RPMI8226 (cell line): ENCODE results near the gene RASGRP4.

ENCODE experiments used
- DNase-seq: peaks from one replicate; pipeline ENCODE4 v3.0.0-alpha.2; 2015

The RASGRP4 gene

DNA sequence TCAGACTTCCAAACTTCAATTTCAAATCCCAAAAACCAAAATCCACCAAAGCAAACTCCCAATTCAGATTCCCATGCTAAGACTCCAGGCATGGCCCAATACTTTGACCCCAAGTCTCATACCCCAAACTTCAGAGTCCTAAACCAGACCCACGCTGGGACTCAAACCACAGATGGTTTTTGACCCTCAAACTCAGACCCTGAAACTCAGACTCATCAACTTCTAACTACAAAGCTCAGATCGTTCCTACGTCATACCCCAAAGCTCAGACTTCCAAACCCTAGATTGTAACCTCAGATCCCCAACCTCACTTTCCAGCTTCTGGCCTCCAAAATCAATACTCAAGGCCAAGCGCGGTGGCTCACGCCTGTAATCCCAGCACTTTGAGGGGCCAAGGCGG lies 19.3 kb upstream of the RASGRP4 start:
- DNase-seq = no peak

DNA sequence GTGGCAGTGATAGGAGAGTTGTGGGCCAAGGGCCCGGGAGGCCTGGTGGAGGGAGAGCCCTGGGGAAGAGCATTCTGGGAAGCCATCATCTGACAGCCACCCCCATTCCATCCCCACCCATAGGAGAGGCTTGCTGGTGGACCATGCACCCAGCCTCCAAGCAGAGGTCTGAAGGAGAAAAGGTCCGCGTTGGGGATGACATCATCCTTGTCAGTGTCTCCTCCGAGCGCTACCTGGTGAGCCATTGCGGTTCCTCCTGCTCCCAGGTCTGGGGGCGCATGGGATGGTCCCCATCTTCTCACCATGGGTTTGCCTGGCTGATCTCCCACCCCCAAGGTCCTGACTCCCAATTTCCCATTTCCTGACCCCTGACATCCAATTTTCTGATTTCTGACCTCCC lies 18.0 kb upstream of the RASGRP4 start:
- no peak for DNase-seq

- no peak for DNase-seq
These were observed 17.5 kb upstream of the RASGRP4 start for GRCh38 chr19:38443458-38443999.

GRCh38 chr19:38442736-38443135 lies 16.7 kb upstream of the RASGRP4 start:
- DNase-seq = no peak

GRCh38 chr19:38441657-38442348 lies 15.8 kb upstream of the RASGRP4 start:
- DNase-seq = peak; percentile 20

DNA sequence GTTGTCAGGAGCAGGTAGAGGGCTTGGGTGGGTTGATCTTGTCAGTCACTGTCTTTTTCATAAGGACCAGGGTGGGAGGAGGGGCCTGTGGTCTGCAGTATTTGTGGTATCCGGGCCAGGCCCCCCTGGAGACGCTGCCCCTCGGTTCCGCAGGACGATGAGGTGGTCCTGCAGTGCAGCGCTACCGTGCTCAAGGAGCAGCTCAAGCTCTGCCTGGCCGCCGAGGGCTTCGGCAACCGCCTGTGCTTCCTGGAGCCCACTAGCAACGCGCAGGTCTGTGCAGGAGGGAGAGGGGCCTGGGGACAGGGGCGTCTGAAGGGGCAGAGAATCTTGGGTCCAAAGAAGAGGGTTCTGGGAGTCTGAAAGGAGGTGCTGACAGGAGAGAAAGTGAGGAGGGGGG lies 14.6 kb upstream of the RASGRP4 start:
- no peak for DNase-seq

GRCh38 chr19:38437917-38438316 lies 11.9 kb upstream of the RASGRP4 start:
- no peak for DNase-seq

DNA sequence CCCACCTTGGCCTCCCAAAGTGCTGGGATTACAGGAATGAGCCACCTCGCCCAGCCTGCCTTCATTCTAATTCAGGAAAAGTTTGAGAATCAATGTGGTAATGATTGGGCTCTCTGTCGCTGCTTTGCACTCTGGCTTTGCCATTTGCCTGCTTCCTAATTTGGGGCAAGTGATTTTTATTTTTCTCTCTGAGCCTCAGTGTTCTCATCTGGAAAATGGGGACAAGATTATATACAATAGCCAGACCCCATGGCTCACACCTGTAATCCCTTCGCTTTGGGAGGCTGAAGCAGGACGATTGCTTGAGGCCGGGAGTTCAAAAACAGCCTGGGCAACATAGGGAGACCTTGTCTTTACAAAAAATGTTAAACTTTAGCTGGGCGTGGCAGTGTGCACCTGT lies 11.3 kb upstream of the RASGRP4 start:
- DNase-seq = no peak

DNA sequence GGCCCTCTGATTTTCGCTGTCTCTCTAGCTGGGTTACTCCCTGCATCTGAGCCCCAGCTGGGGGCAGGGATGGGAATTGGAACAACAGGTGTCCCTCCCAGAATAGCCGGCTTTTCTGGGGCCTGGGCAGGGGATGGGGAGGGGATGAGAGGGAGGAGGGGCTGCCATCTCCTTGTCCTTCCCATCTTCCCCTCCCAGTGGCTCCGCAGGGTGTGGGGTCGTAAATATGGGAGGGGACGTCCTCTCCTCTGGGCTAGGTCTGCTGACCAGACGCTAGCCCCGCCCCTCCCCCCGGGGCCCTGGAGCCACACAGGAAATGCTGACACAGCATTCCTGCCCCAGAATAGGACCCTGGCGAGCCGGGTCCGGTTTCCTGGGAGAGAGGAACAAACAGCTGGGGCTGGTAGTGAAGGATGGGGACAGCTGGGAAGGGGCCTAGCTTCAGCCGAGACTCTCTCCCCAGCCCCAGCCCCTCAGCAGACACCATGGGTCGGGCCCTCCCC lies 8.6 kb upstream of the RASGRP4 start:
- peak; percentile 16 for DNase-seq

DNA sequence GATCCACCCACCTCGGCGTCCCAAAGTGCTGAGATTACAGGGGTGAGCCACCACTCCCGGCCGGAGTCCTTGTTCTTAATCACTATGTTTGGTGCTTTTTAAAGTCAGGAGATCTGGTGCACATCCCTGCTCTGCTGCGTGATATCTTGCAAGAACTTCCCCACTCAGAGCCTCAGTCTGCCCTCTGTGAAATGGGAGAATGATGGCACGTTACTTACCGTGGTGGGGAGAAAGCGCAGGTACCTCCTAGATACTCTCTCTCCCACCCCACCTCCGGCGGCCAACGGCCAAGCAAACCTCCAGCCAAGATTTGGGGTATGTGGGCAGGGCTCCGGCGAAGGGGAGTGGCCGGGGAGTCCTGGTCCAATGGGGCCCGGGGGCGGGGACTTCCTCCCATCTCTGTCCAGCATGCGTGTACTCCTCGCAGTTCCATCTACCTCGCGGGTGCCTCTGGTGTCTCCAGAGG lies 7.3 kb upstream of the RASGRP4 start, which contains the start of gene RYR1:
RYR1 (plus strand) TSS at position 424 of the 466 bp plus-strand sequence. CDS start 139 bp downstream, outside the sequence.
- DNase-seq = peak; percentile 75

- DNase-seq = no peak
These were observed 4.9 kb upstream of the RASGRP4 start for GRCh38 chr19:38430931-38431330.

- DNase-seq = no peak
These were observed 3.8 kb upstream of the RASGRP4 start for GRCh38 chr19:38429811-38430156.

- DNase-seq = no peak
These were observed 3.2 kb upstream of the RASGRP4 start for GRCh38 chr19:38429055-38429810.

DNA sequence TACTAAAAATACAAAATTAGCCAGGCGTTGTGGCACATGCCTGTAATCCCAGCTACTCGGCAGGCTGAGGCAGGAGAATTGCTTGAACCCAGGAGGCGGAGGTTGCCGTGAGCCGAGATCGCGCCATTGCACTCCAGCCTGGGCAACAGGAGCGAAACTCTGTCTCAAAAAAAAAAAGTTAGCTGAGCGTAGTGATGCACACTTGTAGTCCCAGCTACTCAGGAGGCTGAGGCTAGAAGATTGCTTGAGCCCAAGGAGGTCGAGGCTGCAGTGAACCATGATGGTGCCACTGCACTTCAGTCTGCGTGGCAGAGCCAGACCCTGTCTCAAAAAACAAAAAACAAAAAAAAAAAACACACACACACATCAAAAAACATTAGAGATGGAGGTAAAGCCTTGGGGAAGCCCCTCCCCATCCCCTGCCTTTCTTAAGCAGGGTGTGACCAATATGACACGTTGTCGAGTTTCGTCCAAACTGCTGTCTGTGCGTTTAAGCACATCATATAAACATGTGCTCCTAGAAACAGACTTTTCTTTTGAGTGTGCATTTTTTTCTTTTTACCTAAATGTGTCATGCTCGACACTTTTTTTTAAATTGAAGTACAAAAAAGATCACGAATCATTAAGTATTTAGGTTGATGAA lies 1.1 kb upstream of the RASGRP4 start:
- peak; percentile 41 for DNase-seq

GRCh38 chr19:38425222-38425809 lies 703 bp downstream of the RASGRP4 start:
- DNase-seq = no peak

DNA sequence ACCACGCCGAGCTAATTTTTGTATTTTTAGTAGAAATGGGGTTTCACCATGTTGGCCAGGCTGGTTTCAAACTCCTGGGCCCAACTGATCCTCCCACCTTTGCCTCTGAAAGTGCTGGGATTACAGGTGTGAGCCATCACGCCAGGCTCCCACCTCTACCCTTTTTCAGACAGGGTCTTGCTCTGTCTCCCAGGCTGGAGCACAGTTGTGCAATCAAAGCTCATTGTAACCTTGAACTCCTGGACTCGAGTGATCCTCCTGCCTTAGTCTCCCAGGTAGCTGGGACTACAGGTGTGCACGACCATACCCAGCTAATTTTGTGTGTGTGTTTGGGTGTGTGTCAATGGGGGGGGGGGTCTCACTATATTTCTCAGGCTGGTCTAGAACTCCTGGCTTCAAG lies 1.7 kb downstream of the RASGRP4 start:
- DNase-seq = no peak

GRCh38 chr19:38422438-38422837 lies 3.6 kb downstream of the RASGRP4 start:
- DNase-seq = no peak

GRCh38 chr19:38421856-38422255 lies 4.2 kb downstream of the RASGRP4 start:
- DNase-seq = no peak

DNA sequence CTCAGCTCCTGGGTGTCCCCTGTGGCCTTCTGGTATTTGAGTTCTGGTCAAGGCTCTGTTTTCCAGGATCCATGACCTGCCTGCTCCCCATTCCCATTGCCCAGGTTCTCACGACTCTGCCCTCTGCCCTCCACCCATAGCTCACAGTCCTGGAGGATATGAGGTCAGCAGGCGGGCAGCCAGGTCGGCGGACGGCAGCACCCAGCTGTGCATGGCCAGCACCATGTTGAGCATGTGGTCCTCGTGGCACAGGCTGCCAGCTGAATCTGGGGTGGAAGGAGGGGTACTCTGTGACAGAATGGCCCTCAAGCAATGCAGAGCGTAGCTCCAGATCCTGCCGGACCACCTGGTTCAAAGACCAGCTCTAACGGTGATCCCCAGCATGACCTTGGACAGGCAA lies 5.1 kb downstream of the RASGRP4 start:
- DNase-seq = no peak

DNA sequence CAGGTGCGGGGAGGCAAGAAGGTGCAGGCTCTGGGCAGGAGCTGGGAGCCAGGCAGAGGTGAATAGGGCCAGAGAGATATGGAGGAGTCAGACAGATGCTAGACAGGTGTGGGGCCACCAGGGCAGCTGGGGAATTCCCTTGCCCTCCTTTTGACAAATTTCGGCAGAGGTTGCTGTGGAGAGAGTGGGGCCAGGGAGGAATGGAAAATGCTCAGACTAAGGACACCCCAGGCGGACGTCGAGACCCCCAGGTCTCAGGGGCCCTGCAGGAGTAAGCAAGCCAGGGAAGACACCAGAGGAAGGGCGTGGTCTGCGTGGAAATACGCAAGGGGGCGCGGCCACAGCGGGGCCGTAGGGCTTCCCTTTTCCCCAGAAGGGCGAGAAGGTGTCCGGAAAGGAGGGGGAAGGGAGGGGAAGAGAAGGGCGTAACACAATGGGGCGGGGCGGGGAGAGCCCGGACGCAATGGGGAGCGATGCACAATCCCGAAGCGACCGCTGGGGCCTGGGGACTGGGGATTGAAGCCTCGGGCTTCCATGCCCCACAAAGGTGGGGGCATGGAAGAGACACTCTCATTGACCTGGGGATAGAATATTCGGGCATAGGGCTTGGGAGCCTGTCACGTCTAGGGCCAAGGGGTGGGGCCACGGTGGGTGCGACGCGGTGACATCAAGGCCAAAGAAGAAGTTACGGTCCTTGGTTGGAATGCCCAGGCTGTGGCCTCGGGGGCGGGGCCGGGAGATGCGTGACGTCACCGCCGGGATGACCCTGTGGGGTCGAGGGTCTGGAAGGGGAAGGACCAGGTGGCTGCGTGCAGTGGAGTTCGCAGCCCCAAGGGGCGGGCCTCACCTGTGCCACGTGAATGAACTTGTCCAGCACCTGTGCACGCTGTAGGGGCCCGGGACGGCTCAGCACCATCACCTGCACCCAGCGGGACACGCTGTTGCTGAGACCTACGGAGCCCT lies 8.2 kb downstream of the RASGRP4 start:
- DNase-seq = peak; percentile 84

GRCh38 chr19:38417146-38417543 lies 8.9 kb downstream of the RASGRP4 start:
- DNase-seq = no peak

- DNase-seq = no peak
These were observed 12.6 kb downstream of the RASGRP4 start for GRCh38 chr19:38413416-38413815.
